Measurements from ENCODE around the gene SP100.

The SP100 gene

DNA sequence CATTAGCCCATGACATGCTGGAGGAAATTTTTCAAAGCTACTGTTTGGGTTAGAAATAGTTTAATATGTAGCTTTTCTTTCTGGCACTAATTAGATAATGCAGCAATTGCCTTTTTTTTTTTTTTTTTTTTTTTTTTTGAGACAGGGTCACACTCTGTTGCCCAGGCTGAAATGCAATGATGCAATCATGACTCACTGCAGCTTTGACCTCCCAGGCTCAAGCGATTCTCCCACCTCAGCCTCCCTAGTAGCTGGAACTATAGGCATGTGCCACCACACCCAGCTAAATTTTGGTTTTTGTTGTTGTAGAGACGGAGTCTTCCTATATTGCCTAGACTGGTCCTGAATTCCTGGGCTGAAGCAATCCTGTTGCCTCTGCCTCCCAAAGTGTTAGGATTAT lies 136.2 kb downstream of the SP100 start:
- DNase-seq (ENCODE audit: low spot score): no peak

DNA sequence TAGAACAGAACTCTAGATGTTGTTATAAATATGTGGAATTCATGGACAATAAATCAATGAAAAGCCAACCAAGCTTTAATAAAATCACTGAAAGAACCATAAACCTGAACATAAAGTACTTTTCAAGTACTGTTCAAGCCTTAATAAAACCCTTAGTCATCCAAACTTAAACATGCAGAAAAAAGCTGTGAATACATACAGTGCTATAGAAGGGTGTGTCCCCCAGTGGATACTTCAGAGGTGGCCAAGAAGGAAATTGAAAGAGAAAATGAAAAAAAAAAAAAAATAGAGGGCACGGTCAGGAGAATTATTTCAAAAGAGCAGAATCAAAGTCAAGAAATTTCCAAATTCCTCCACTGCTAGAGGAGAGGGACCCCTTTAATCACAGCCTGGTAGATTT lies 141.1 kb downstream of the SP100 start:
- no peak for DNase-seq (ENCODE audit: low spot score)

DNA sequence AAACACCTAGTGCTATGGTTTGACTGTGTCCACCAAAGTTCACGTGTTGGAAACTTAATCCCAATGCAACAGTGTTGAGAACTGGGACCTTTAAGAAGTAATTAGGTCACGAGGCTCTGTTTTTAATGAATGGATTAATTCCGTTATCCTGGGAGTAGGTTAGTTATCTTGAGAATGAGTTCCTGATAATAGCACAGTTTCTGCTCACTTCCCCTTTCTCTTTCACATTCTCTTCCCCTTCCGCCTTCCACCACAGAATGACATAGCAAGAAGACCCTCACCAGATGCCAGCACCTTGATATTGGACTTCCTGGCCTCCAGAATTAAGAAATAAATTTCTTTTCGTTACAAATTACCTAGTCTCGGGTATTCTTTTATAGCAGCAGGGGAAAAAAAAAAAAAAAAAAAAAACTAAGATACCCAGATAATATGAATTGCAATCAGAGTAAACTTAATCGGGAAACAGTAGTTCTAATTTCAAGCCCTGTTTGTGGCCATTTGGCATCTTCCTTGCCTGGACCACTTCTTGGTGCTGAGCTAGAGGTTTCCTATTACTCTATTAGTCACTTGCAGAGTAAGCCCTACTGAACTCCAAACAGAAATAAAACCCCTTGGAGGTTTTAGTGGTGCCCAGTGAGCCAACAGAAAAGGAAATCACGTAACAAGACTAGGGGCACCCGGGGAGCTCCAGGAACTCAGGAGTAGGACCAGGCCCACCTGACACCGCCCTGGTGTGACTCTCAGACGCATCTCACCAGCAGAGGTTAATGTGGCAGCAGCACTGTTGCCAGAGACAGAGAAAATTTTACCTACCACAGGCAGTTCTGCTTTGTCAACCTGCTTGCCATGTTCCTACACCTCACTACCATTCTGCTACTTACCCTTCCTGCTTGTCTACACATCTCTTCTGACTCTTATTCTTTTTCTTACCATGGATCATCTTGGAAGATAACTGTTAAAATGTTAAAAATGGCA lies 149.1 kb downstream of the SP100 start:
- DNase-seq (ENCODE audit: low spot score): no peak

DNA sequence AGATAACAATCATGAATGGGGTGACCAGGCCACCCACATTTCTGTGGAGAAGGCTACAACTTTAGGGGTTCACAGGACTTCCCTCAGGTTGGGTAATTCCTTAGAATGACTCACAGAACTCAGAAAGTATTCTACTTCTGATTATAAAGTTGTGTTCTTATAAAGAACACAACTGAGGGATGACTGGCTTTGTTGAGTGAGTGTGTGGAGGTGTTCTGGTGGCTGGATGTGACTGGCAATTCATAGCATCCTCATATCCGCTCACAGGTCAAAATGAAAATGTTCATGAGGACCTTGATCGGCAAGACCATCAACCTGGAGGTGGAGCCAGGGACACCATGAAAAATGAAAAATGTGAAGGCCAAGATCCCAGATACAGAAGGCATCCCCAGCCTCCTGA lies 153.3 kb downstream of the SP100 start:
- no peak for DNase-seq (ENCODE audit: low spot score)

DNA sequence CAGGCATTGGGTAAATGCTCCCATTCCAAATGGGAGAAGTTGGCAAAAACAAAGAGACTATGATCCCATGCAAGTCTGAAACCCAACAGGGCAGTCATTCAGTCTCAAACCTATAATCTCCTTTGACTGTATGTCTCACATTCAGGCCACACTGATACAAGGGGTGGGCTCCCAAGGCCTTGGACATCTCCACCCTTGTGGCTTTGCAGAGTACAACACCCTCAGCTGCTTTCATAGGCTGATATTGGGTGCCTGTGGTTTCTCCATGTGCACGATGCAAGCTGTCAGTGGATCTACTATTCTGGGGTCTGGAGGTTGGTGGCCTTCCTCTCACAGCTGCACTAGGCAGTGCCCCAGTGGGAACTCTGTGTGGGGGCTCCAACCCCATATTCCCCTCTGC lies 155.0 kb downstream of the SP100 start:
- DNase-seq (ENCODE audit: low spot score): no peak

DNA sequence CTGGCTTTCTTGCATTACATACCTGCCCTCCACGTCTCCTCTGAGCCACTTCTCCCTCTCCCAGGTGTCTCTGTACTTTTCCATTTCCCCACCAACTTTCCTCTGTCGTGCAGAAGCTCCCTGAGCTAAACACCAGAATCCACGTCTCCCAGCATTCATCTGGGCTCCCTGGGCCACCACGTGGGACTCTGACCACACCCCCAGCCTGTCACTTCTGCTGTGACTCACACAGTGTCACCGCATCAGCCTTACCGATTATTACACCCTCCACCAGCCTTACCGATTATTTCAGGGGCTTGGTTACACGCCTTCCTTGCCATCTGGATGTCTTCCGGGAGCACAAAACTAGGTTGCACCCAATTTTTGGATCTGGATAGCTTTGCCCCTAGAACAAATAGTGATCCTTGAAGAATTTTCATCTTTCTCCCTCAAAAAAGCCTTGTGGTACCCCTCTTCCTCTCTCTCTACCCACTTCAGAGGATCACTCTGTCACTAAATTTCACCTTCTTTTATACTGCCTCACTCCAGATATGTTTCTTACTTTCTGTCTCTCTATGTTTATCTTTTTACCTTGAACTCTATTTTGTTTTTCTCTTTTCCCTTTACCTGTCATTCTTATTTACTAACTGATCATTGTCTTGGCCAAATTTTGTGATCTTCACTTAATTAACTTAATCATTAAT lies 159.8 kb downstream of the SP100 start:
- no peak for DNase-seq (ENCODE audit: low spot score)

DNA sequence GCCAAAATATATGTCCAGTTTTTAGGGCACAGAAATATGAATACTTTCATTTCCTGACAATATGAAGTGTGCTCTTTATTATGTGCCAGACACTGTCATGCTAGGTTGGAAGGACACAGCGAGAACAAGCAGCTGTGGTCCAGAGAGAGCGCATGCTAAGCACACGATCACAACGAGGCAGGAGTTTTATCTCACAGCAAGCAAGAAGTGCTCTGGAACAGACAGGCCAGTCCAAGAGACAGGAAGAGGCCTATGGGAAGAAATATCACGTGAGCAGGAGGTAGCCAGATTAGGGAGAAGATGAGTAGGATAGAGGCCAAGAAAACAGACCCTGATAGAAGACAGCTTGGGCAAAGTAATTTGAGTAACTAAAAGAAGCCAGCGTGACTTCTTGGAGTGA lies 161.1 kb downstream of the SP100 start:
- no peak for DNase-seq (ENCODE audit: low spot score)

DNA sequence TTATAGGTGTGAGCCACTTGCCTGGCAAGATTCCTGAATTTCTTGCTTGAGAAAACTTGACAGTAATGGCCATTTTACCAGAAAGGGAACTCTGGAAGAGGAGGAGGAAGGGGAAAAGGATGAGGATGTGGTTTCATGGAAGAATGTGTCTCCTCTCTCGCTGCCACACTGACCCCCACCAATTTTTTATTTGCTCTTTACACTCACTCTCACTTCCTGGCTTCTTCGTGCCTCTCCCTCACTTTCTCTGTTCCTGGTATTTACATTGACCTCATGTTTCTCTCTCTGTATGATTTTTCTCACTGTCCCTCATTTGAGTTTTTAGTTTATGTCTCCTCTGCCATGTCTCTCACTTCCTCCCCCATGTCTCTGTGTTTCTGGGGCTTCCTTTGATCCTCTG lies 162.1 kb downstream of the SP100 start:
- no peak for DNase-seq (ENCODE audit: low spot score)

DNA sequence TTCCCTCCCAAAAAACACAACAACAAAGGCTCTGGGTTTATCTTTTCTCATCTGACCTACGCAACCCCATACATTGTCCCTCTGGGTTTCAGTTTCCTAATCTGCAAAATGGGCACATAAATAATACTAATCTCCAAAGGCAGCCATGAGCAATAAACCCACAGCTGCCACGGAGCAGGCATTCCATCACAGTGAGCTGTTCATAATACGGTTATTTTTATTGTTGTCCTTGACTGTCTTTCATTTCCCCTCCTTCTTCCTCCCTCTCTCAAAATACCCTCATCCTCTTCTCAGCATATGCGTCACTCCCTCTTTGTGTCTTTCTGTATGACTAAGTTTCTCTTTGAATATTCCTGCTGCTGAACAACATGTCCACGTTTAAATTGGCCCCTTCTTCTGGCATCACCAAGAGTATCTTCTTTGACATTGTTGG lies 166.9 kb downstream of the SP100 start:
- no peak for DNase-seq (ENCODE audit: low spot score)

DNA sequence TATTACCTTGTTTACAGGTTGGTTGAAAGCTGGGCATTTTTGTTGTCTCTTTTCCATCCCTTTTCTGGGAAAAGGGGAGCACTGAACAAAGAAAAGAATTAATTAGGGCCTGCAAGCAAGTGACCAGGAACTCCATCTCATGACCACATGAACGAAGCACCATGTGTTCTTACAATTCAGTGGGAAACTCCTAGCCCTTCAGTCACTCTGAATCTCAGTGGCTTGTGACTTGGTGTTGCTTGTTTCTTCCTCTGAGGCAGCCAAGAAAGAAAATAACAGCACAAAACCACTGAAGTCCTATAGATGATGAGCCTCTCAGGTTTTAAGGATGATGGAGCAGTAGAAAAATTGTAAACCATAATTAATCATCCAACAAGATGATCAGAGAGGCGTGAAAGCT lies 167.6 kb downstream of the SP100 start:
- no peak for DNase-seq (ENCODE audit: low spot score)

DNA sequence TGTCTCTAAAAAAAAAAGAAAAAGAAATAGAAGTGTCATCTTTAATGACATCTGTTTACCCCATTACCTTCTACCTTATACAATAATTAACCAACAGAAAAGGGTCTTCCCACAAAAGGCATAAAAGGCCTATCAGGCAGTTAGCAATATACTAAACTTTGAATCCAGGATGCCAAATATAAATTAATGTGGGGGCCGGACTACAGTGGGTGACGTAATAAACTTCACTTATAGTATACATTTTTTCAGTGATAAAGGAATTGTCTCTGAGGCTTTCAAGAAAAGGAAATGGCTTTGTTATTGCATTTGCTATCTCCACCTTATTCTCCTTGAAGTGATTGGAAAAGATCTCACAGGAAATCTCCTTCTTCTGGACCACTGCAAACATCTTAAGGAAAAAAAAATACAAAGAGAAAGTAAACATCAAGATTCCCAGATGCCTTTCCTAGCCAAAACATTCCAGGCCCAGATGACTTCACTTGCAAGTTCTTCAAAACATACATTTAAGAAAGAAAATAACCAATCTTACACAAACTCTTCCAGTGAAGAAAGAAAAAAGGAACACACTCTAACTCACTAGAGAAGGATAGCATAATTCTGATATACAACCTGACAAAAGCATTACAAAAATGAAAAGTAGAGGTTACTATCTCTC lies 170.5 kb downstream of the SP100 start:
- DNase-seq (ENCODE audit: low spot score): no peak

DNA sequence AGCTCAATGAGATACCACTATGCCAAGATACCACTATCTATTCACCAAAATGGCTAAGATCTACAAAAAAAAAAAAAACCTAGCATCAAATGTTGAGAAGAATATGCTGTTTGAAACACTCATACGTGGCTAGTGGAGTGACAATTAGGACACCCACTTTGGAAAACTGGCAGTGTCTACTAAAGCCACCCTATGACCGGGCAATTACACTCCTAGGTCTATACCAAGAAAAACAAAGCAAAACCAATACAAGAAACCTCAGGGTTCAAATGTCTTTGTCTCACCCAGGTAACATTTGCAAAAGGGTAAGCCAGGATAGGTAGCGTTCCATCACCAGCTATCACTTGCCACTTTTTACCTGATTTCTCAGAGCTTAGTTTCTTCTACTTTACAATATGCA lies 173.0 kb downstream of the SP100 start:
- no peak for DNase-seq (ENCODE audit: low spot score)

DNA sequence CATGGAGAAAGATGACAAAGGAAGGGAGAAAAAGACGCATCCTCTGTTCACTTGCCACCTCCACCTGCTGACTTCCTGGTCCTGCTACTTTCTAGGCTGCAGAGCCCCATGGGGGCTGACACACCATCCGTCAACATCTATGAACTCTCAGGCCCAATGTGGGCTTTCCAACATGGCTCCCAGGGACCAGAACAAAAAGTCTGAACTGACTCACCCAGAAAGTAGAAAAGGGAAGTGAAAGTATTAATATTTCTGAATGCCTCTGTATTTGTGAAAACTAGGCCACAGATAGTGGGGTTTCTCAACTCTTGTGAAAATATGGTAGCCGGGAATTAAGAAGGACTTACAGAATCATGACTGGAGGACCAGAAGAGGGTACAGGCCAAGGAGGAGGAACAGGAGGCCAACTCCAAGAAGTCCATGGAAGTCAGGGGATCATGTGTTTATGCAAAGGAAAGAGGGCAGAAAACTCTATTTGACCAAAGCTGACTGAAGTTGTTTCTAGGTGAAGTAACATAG lies 173.6 kb downstream of the SP100 start:
- no peak for DNase-seq (ENCODE audit: low spot score)

DNA sequence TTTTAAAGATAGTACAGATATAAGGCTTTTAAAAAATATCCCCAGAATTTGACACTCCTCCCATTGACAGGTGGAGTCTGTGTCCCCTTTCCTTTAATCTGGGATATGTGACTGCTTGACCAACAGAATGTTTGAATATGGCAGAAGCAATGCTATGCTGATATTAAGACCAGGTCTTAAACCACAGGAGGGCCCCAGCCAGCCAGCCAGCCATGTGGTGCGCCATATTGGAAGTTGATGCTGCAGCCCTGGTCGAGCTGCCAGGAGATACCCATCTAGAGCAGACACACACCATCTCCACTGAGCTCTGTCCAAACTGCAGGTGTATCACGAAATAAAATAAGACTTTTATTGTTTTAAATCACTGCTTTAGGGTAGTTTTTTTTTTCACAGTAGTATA lies 174.3 kb downstream of the SP100 start:
- no peak for DNase-seq (ENCODE audit: low spot score)

DNA sequence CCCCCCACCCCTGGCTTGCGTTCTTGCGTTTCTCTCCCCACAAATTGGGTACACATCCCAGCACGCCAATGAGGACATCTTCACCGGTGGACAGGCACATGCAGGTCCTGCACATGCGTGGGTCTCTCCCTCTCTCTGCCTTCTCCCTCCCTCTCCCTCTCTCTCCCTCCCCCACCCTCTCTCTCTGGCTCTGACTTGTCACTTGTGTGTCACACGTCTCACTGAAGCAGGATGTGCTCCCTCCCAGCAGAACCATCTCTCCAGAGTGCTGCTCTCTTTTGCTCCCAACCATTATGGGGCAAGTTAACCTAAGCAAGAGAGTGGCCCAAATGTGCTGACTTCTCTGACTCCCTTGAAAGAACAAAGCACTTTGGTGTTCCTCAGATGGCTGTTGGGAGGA lies 175.8 kb downstream of the SP100 start:
- DNase-seq (ENCODE audit: low spot score): no peak

DNA sequence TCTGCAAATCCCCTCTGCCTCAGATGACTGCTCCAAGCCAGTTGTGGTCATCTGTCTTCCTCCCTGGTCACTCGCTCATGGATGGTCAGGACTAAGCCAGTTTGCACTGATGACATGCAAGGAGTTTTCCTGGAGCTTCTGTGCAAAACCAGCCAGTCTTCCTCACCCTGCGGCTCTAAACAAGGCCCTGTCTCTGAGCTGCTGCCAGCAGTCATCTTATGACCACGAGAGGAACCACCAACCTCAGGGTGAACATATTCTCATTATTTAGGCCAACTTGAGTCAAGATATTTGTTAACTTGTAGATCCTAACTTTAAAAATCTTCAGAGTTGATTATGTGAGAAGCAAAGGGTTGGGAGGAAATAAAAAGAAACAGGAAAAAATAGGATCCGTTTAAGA lies 176.8 kb downstream of the SP100 start:
- no peak for DNase-seq (ENCODE audit: low spot score)
